Choroid plexus epithelial cell (primary cell): ENCODE data around the gene SOX5.

Experiments used
- DNase-seq: peaks from one replicate; pipeline ENCODE4 v3.0.0-alpha.2; 2010; ENCODE audit warnings: low read depth
- H3K4me3 ChIP-seq: 2 replicates; pipeline ENCODE4 v1.5.1; 2011; ENCODE audit warnings: low read depth, mild to moderate bottlenecking, control low read depth, low read length, moderate library complexity
- TF ChIP-seq, protein P1 (sequence below): conservative IDR thresholded peaks from 2 replicates; pipeline ENCODE4 v1.5.1; 2011; ENCODE audit warnings: low read depth, mild to moderate bottlenecking, control low read depth, inconsistent platforms, low read length, moderate library complexity

The SOX5 gene

DNA sequence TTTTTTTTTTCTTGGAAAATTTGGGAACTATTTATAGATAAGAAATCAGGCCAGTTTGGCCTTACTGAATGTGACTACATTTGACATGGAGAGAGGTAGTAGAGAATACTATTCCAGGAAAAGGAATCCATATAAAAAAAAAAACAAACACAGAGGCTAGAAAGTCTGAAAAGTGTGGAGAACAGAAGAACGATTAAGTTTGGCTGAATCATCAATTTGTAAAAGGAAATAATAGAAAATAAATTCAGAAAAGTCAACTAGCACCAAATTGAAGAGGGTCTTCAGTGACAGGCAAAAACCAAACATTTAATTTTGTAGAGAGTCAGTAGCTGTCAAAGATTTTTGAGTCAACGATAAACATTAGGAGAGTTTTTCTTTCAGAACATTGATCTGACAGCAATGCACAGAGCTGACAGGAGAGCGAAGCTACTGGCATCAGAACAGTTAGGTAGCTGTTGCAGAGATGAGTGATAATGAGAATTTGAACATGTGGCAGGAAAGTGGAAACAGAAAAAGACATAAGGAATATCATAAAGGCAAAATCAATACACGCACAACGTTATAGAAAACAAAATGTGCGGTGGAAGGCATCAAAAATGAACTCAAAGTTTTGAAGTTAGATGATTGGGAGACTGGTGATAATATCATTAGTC is 241.2 kb downstream of the SOX5 start:
- TF ChIP-seq, protein P1, sequence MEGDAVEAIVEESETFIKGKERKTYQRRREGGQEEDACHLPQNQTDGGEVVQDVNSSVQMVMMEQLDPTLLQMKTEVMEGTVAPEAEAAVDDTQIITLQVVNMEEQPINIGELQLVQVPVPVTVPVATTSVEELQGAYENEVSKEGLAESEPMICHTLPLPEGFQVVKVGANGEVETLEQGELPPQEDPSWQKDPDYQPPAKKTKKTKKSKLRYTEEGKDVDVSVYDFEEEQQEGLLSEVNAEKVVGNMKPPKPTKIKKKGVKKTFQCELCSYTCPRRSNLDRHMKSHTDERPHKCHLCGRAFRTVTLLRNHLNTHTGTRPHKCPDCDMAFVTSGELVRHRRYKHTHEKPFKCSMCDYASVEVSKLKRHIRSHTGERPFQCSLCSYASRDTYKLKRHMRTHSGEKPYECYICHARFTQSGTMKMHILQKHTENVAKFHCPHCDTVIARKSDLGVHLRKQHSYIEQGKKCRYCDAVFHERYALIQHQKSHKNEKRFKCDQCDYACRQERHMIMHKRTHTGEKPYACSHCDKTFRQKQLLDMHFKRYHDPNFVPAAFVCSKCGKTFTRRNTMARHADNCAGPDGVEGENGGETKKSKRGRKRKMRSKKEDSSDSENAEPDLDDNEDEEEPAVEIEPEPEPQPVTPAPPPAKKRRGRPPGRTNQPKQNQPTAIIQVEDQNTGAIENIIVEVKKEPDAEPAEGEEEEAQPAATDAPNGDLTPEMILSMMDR: no peak
- no peak overlapping the region for H3K4me3 ChIP-seq
- no peak for DNase-seq

DNA sequence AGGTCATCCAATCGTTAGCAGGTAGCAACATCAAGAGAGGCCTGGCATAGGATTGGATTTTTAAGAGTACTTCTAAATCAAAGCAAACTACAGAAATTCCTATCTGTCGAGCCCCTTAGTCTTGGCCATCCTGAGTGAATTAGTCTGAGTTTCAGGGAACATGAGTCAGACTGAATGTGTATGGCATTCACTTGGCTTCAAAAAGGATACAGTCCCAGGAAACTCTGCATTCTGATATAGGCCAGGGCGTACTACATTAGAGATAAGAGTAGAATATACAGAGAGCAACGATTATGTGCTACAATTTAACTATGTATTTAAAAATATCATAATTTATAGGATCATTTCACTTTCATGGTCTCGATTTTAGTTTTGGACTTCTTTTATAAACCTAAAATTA is 242.2 kb downstream of the SOX5 start:
- TF ChIP-seq, protein P1: no peak
- DNase-seq: no peak
- H3K4me3 ChIP-seq: no peak overlapping the region

GRCh38 chr12:23704992-23705943 is 244.2 kb downstream of the SOX5 start:
- TF ChIP-seq, protein P1: no peak
- DNase-seq: no peak
- H3K4me3 ChIP-seq: no peak overlapping the region

GRCh38 chr12:23703051-23703450 is 246.4 kb downstream of the SOX5 start:
- no peak for DNase-seq
- TF ChIP-seq, protein P1: no peak
- H3K4me3 ChIP-seq: no peak overlapping the region

- DNase-seq: no peak
- no peak overlapping the region for H3K4me3 ChIP-seq
- TF ChIP-seq, protein P1: no peak
Observed at GRCh38 chr12:23699031-23699430, 250.4 kb downstream of the SOX5 start.

- no peak overlapping the region for H3K4me3 ChIP-seq
- TF ChIP-seq, protein P1: no peak
- no peak for DNase-seq
Observed at GRCh38 chr12:23694920-23695319, 254.6 kb downstream of the SOX5 start.
